NT2/D1 (cell line): ENCODE measurements around the gene EDEM3.

Experiments used
- SUZ12 ChIP-seq: IDR thresholded peaks from 2 replicates; pipeline ENCODE4 v1.6.1; 2011; ENCODE audit not compliant: insufficient read length, insufficient read depth; ENCODE audit errors: extremely low read depth
- YY1 ChIP-seq: IDR thresholded peaks from 2 replicates; pipeline ENCODE4 v1.6.1; 2011; ENCODE audit not compliant: insufficient read length, insufficient read depth
- ZNF274 ChIP-seq: IDR thresholded peaks from 2 replicates; pipeline ENCODE4 v1.6.1; 2011; ENCODE audit warnings: mild to moderate bottlenecking, low read depth, low read length

DNA sequence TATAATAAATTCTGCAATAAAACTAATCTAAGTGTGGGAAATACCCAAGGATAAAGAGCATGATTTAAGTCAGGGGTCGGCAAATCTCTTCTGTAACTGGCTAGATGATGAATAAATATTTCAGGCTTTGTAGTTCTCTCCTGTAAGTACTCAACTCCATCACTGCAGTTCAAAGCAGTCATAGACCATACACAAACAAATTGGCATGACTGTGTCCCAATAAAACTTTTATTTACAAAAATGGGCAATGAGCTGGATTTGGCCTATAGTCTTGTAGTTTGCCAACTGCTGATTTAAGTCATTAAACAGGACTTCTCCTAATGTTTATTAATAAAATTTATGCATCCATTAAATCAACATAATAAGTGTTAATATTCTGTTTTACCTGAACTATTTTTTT, 49.4 kb downstream of the EDEM3 start:
- TF ChIP-seq ZNF274 (no peak), YY1 (no peak), SUZ12 (no peak)
